ENCODE data around the gene RAPGEF6.

DNA sequence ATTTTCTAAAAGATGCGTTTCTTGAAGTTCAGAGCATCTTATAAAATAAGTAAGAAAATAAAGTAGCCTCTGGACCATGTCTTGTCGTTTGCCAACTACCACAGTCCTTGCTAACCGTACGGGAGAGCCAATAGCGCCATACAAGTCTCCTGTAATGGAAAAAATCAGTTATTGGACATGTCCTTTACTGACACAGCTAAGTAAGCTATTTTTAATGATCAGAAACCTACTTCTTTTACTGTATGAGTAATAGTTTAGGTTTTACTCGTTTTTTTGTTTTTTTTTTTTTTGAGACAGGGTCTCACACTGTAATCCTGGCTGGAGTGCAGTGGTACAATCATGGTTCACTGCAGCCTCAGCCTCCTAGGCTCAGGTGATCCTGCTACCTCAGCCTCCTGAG, 37.7 kb upstream of the RAPGEF6 start:
- TF ChIP-seq CTCF (IDR thresholded peaks at IDR 0.05; ENCODE audit: low read depth, low read length, poor library complexity, severe bottlenecking) (no peak), EZH2phosphoT487 (IDR thresholded peaks at IDR 0.05; ENCODE audit: borderline replicate concordance, low read length) (no peak)
